ENCODE measurements around the gene GRIK2. TPM values are rescaled to one million over a fixed set of nuclear protein-coding genes. Genes with fewer than 3 reads are reported as not detected.
"Not testable (repeated sequence)": the region's sequence is repeated elsewhere in the genome, so short reads cannot be mapped to it uniquely, and the experiment has no call there.

The GRIK2 gene
- total and polyA plus RNA-seq, 8 donors = 0.61 to 3.5 (median 2.4) TPM

DNA sequence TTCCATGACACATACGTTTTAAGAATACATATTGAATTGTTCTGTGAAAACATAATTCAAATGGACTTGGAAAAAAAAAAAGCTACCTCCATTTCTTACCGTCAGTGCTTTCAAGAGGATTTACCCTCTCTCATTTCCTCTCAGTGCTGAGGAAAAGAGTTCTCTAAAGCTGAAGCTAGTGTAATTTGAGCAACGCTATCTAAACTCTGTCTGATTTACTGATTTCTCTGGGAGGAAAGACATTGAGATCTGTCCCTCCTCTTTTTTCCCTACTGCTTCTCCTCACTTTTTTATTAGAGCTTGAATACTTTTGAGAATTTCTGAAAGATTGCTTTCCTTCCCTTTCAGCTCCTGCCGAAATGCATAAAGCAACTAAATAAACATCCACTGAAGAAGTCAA, 41.2 kb upstream of the GRIK2 start:
- WGBS, 2 donors = 38 to 41% methylated on average over 4 of the region's 4 CpGs
- no peaks in the 10 kb centered on the region for H3K9me3 ChIP-seq

DNA sequence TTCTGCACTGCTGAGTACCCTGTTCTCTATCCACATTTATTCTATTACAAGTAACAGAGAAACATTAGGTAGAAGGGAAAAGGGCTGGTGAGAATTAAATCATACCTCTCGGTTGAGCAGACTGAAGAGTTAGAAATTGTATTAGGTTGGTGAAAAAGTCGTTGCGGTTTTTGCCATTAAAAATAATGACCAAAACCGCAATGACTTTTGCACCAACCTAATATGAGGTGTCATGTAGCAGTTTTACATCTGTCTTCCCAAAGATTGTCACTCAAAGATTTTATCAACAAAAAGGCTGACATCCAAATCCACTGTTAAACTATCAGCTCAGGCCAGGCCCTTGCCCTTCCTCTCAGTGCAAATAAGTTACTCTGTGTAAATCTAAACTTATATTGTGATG, 28.3 kb upstream of the GRIK2 start:
- intact Hi-C loops (cut with DNase I) = no loop called here

More for the DNA sequence above, 41.2 kb upstream of the GRIK2 start:
- ATAC-seq (no peak), DNase-seq (no peak), FAIRE-seq (no peak)
- intact Hi-C loops (cut with DNase I) = no loop called here
- no peaks in the 10 kb centered on the region for H3K27me3 ChIP-seq
- no peaks in the 10 kb centered on the region for H3K36me3 ChIP-seq
- H3K27ac ChIP-seq = no peak overlapping the region
- TF ChIP-seq, protein P1, sequence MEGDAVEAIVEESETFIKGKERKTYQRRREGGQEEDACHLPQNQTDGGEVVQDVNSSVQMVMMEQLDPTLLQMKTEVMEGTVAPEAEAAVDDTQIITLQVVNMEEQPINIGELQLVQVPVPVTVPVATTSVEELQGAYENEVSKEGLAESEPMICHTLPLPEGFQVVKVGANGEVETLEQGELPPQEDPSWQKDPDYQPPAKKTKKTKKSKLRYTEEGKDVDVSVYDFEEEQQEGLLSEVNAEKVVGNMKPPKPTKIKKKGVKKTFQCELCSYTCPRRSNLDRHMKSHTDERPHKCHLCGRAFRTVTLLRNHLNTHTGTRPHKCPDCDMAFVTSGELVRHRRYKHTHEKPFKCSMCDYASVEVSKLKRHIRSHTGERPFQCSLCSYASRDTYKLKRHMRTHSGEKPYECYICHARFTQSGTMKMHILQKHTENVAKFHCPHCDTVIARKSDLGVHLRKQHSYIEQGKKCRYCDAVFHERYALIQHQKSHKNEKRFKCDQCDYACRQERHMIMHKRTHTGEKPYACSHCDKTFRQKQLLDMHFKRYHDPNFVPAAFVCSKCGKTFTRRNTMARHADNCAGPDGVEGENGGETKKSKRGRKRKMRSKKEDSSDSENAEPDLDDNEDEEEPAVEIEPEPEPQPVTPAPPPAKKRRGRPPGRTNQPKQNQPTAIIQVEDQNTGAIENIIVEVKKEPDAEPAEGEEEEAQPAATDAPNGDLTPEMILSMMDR (IDR thresholded peaks at IDR 0.05) = no peak
- H3K4me3 ChIP-seq = no peak overlapping the region
- no peaks in the 10 kb centered on the region for H3K4me1 ChIP-seq

DNA sequence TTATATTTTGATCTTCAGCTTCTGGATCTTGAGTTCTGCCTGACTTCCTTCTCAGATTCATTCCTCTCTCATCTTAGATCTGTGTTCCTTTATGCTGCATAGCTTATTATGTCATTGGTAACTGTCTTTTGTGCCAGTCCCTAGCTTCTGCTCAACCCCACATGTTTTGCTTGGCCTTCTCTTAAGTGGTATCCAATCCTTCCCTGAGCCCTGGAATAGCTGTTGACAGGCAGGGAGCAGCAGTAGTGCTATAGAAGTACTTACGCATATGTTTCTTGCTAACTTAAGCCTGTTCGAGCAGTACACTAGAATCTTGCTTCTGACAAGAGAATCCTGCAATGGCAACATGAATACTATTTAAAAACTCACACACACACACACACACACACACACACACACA, 13.6 kb upstream of the GRIK2 start:
- no peaks in the 10 kb centered on the region for H3K36me3 ChIP-seq
- ATAC-seq = no peak
- no peaks in the 10 kb centered on the region for H3K27me3 ChIP-seq
- no peak for FAIRE-seq
- intact Hi-C loops (cut with DNase I) = no loop called here
- TF ChIP-seq, protein P1 (IDR thresholded peaks at IDR 0.05) = no peak
- H3K4me1 ChIP-seq = no peaks in the 10 kb centered on the region
- no peak overlapping the region for H3K4me3 ChIP-seq
- no peak overlapping the region for H3K27ac ChIP-seq
- H3K9me3 ChIP-seq = no peaks in the 10 kb centered on the region
- no peak for DNase-seq
- 74 to 78% methylated on average over 2 of the region's 2 CpGs for WGBS, 2 donors

More for the DNA sequence above, 28.3 kb upstream of the GRIK2 start:
- Histone ChIP-seq H3K36me3 (no peaks in the 10 kb centered on the region), H3K4me3 (no peak overlapping the region), H3K9me3 (no peaks in the 10 kb centered on the region), H3K4me1 (no peaks in the 10 kb centered on the region), H3K27ac (no peak overlapping the region), H3K27me3 (no peaks in the 10 kb centered on the region)
- 58 to 67% methylated on average over 4 of the region's 4 CpGs for WGBS, 2 donors
- TF ChIP-seq, protein P1 (IDR thresholded peaks at IDR 0.05) = no peak
- DNase-seq (no peak), ATAC-seq (no peak), FAIRE-seq (no peak)

DNA sequence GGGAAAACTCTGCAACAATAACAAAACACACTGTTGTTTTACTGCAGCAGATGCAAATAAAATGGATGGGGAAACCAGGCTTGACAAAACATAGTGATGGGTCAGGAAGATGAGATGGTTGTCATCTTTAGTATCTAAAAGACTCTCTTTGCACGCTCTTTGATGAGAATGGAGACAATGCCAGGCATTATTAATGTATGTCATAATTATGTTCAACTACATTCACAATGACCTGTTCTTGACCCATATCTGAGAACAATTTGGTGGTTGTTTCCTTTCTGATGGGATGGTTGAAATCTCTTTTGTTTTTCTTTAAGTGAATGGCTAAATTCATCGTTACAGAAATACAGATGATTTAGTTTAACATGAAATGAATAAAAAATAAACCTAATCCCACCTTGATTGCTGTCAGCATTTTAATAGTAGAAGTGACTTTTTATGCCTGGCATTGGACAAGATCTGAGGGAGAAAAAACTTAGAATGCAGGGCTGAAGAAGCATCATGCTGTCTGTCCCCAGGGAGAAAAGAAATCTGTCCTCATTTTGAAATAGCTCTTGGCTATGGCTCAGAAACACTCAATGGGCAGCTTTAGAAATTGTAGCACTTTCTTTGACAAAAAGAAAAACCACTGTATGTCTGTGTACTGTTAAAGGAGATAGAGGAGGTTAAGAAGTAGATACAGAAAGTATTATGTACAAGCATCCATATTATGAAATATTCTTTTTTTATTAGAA, 12.4 kb upstream of the GRIK2 start:
- Histone ChIP-seq H3K27me3 (no peaks in the 10 kb centered on the region), H3K4me3 (no peak overlapping the region), H3K4me1 (no peaks in the 10 kb centered on the region), H3K36me3 (no peaks in the 10 kb centered on the region), H3K9me3 (no peaks in the 10 kb centered on the region), H3K27ac (no peak overlapping the region)
- TF ChIP-seq, protein P1 (IDR thresholded peaks at IDR 0.05) = no peak
- DNase-seq (no peak), ATAC-seq (no peak), FAIRE-seq (no peak)
- intact Hi-C loops (cut with DNase I) = no loop called here
- WGBS, 2 donors = 58 to 68% methylated on average over 2 of the region's 2 CpGs

DNA sequence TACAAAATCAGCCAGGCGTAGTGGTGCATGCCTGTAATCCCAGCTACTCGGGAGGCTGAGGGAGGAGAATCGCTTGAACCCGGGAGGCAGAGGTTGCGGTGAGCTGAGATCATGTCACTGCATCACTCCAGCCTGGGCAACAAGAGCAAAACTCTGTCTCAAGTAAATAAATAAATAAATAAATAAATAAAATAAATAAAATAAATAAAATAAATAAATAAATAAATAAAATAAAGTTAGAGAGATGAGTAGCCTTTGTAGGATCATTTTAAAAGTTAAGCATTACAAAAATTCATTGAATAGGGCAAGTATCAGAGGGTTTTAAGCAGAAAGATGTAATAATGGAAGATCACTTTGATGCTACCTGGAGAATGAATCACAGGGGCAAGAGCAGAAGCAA, 9.8 kb upstream of the GRIK2 start:
- FAIRE-seq; intact Hi-C loops (cut with DNase I); ATAC-seq; H3K9me3 ChIP-seq; H3K27ac ChIP-seq; DNase-seq; H3K36me3 ChIP-seq; H3K4me3 ChIP-seq; H3K27me3 ChIP-seq; H3K4me1 ChIP-seq: not testable (repeated sequence)
- WGBS, 2 donors = 93 to 94% methylated on average over 5 of the region's 5 CpGs

All from pancreas (tissue), 10 donors.